Astrocyte (in vitro differentiated cells and primary cell): ENCODE data around the gene BARX2. TPM values are rescaled to one million over a fixed set of nuclear protein-coding genes. Genes with fewer than 3 reads are reported as not detected.

Experiments used
- DNase-seq: peaks from one replicate; pipeline ENCODE4 v3.0.0-alpha.2; 2010; ENCODE audit warnings: low read depth
- FAIRE-seq: peaks from 2 replicates; lab custom pipeline; 2011; peaks lifted over from hg19 to GRCh38; lab: Jason Lieb, UNC
- H2AFZ ChIP-seq: 2 replicates; pipeline ENCODE4 v1.6.0; 2012; ENCODE audit warnings: low read depth, low read length, inconsistent platforms
- H3K27ac ChIP-seq: 2 replicates; pipeline ENCODE4 v1.5.1; 2011; ENCODE audit warnings: low read depth, low read length, inconsistent platforms
- H3K27me3 ChIP-seq: 2 replicates; pipeline ENCODE4 v1.6.0; 2011; ENCODE audit warnings: low read length, inconsistent platforms; ENCODE audit not compliant: insufficient read depth
- H3K36me3 ChIP-seq: 2 replicates; pipeline ENCODE4 v1.5.1; 2011; ENCODE audit warnings: low read length, inconsistent platforms; ENCODE audit not compliant: insufficient read depth
- H3K4me1 ChIP-seq: 2 replicates; pipeline ENCODE4 v1.5.1; 2011; ENCODE audit warnings: low read length, inconsistent platforms; ENCODE audit not compliant: insufficient read depth
- H3K4me2 ChIP-seq: 2 replicates; pipeline ENCODE4 v1.6.0; 2012; ENCODE audit warnings: low read length, inconsistent platforms
- H3K4me3 ChIP-seq: 2 replicates; pipeline ENCODE4 v1.5.1; 2011; ENCODE audit warnings: low read depth, mild to moderate bottlenecking, low read length, inconsistent platforms; ENCODE audit not compliant: insufficient read depth
- H3K79me2 ChIP-seq: 2 replicates; pipeline ENCODE4 v1.6.0; 2012; ENCODE audit warnings: mild to moderate bottlenecking, low read length, inconsistent platforms; ENCODE audit not compliant: insufficient read depth
- H3K9ac ChIP-seq: 2 replicates; pipeline ENCODE4 v1.6.0; 2012; ENCODE audit warnings: mild to moderate bottlenecking, low read length, inconsistent platforms
- H3K9me3 ChIP-seq: 2 replicates; pipeline ENCODE4 v1.5.1; 2012; ENCODE audit warnings: low read depth, mild to moderate bottlenecking, low read length, inconsistent platforms; ENCODE audit not compliant: insufficient read depth
- H4K20me1 ChIP-seq: 2 replicates; pipeline ENCODE4 v1.6.0; 2012; ENCODE audit warnings: low read length, inconsistent platforms; ENCODE audit not compliant: insufficient read depth
- H3K27ac Mint-ChIP-seq: one replicate; pipeline ENCODE4 v1.8.0; 2021; ENCODE audit warnings: mild to moderate bottlenecking, mixed read lengths; ENCODE audit not compliant: unreplicated experiment
- H3K27me3 Mint-ChIP-seq: one replicate; pipeline ENCODE4 v1.8.0; 2021; ENCODE audit warnings: low read depth, mixed read lengths; ENCODE audit not compliant: unreplicated experiment
- H3K36me3 Mint-ChIP-seq: one replicate; pipeline ENCODE4 v1.8.0; 2021; ENCODE audit warnings: low read depth, mixed read lengths; ENCODE audit not compliant: unreplicated experiment
- H3K4me1 Mint-ChIP-seq: one replicate; pipeline ENCODE4 v1.8.0; 2021; ENCODE audit warnings: low read depth, mixed read lengths; ENCODE audit not compliant: unreplicated experiment
- H3K4me3 Mint-ChIP-seq: one replicate; pipeline ENCODE4 v1.8.0; 2021; ENCODE audit warnings: mild to moderate bottlenecking, moderate library complexity, mixed read lengths; ENCODE audit not compliant: unreplicated experiment
- H3K9me3 Mint-ChIP-seq: one replicate; pipeline ENCODE4 v1.8.0; 2021; ENCODE audit warnings: mild to moderate bottlenecking, mixed read lengths; ENCODE audit not compliant: unreplicated experiment
- CTCF ChIP-seq: IDR thresholded peaks from 2 replicates; pipeline ENCODE4 v1.5.1; 2011; ENCODE audit warnings: low read depth, mild to moderate bottlenecking, inconsistent platforms, low read length, moderate library complexity; ENCODE audit not compliant: insufficient read depth
- EZH2 ChIP-seq: IDR thresholded peaks from 2 replicates; pipeline ENCODE4 v1.6.1; 2012; ENCODE audit warnings: mild to moderate bottlenecking, low read length, inconsistent platforms; ENCODE audit not compliant: insufficient read depth
- total RNA-seq: library from RNA; stranded (reverse); gene quantifications from 2 replicates; pipeline ENCODE4 v1.2.1, GENCODE V29; 2021

The BARX2 gene
- total RNA-seq, 1 donor from 2014 or later, result not detected

DNA sequence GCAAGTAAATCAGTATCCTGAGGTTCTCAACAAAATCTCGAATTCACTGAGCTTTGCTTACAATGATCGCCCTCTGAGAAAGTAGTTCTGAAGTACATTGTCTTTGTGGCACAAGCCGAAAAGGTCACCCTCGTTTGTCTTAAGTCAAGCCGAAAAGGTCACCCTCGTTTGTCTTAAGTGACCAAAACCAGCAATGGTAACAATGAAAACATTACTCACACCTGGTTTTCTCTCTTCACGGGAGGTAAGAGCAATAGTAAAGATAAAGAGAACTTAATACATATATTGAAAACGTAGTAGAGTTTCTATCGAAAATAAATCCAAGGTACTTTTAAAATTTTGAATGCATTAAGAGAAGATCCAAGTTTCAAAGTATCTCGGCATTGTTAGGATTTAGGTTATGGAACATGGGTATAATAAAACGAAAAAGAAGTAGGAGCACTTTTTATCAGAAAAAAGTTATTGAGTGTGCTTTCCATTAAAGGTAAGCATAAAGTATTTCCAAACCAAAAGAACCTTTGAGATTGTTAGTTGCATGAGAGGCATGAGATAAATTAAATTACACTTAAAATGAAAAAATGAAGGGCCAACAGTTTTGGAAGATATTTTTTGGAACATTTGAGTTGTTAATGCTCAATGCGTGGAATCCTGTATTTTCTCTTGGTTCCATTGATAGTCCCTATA, 1.2 kb downstream of the BARX2 start:
- FAIRE-seq (peak; percentile 37), DNase-seq (no peak)
- Mint-ChIP-seq H3K4me3 (peak overlapping the region; percentile 73), H3K27me3 (peaks cover 70% of the 10 kb centered on the region), H3K36me3 (no peaks in the 10 kb centered on the region), H3K4me1 (peaks cover 4% of the 10 kb centered on the region), H3K27ac (no peak overlapping the region), H3K9me3 (no peaks in the 10 kb centered on the region)
- Histone ChIP-seq H3K4me3 (no peak overlapping the region), H3K79me2 (no peaks in the 10 kb centered on the region), H2AFZ (no peak overlapping the region), H3K27ac (no peak overlapping the region), H4K20me1 (peaks cover 8% of the 10 kb centered on the region), H3K36me3 (no peaks in the 10 kb centered on the region), H3K9me3 (no peaks in the 10 kb centered on the region), H3K27me3 (peaks cover 68% of the 10 kb centered on the region), H3K9ac (no peak overlapping the region), H3K4me1 (peaks cover 7% of the 10 kb centered on the region), H3K4me2 (peak overlapping the region; percentile 85)
- TF ChIP-seq EZH2 (no peak), CTCF (no peak)

DNA sequence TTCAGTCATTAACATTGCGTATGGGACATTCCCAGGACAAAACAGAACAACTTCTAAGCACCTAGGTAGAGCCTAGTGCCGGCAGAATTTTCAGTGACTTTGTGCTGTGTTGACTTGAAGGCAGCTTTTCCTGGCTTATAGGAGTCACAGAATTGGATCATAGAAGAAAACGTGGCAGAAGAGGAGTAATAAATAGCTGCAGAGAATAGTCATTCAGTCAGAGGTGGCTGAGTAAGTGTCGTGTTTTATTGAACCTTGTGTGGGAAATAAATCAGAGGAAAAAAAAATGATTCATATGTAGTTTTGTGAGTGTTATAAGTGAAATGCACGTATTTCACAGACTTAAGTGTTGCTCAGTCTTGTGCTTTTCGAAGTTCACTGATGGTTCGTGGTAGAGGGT, 2.1 kb downstream of the BARX2 start:
- no peak overlapping the region for H3K4me3 Mint-ChIP-seq
- no peaks in the 10 kb centered on the region for H3K9me3 ChIP-seq
- H3K79me2 ChIP-seq, result no peaks in the 10 kb centered on the region
- peaks cover 4% of the 10 kb centered on the region for H3K4me1 Mint-ChIP-seq
- no peak overlapping the region for H3K4me3 ChIP-seq
- DNase-seq (no peak), FAIRE-seq (no peak)
- H3K27ac Mint-ChIP-seq, result no peak overlapping the region
- H3K27me3 Mint-ChIP-seq, result peaks cover 60% of the 10 kb centered on the region
- no peak overlapping the region for H3K27ac ChIP-seq
- no peak overlapping the region for H3K4me2 ChIP-seq
- no peaks in the 10 kb centered on the region for H3K36me3 ChIP-seq
- H4K20me1 ChIP-seq, result peaks cover 4% of the 10 kb centered on the region
- no peaks in the 10 kb centered on the region for H3K36me3 Mint-ChIP-seq
- peaks cover 7% of the 10 kb centered on the region for H3K4me1 ChIP-seq
- no peak for TF ChIP-seq CTCF
- H2AFZ ChIP-seq, result no peak overlapping the region
- H3K27me3 ChIP-seq, result peaks cover 59% of the 10 kb centered on the region
- no peak overlapping the region for H3K9ac ChIP-seq
- no peaks in the 10 kb centered on the region for H3K9me3 Mint-ChIP-seq

GRCh38 chr11:129380413-129380812, 4.8 kb downstream of the BARX2 start:
- no peaks in the 10 kb centered on the region for H3K9me3 Mint-ChIP-seq
- H3K36me3 Mint-ChIP-seq, result no peaks in the 10 kb centered on the region
- peaks cover 33% of the 10 kb centered on the region for H3K27me3 ChIP-seq
- no peaks in the 10 kb centered on the region for H3K79me2 ChIP-seq
- no peak for DNase-seq
- no peaks in the 10 kb centered on the region for H3K9me3 ChIP-seq
- H3K9ac ChIP-seq, result no peak overlapping the region
- TF ChIP-seq CTCF (no peak), EZH2 (no peak)
- H3K27ac ChIP-seq, result no peak overlapping the region
- no peaks in the 10 kb centered on the region for H3K4me1 Mint-ChIP-seq
- no peak overlapping the region for H2AFZ ChIP-seq
- no peaks in the 10 kb centered on the region for H3K4me1 ChIP-seq
- no peak overlapping the region for H3K27ac Mint-ChIP-seq
- FAIRE-seq, result no peak
- no peaks in the 10 kb centered on the region for H4K20me1 ChIP-seq
- no peak overlapping the region for H3K4me3 Mint-ChIP-seq
- H3K4me2 ChIP-seq, result no peak overlapping the region
- H3K27me3 Mint-ChIP-seq, result peaks cover 54% of the 10 kb centered on the region
- H3K36me3 ChIP-seq, result no peaks in the 10 kb centered on the region
- no peak overlapping the region for H3K4me3 ChIP-seq
